CD4-positive, CD25-positive, alpha-beta regulatory T cell (primary cell): Measurements from ENCODE around the gene SECTM1. TPM values are rescaled to one million over a fixed set of nuclear protein-coding genes. Genes with fewer than 3 reads are reported as not detected.
"Not testable (repeated sequence)": the region's sequence is repeated elsewhere in the genome, so short reads cannot be mapped to it uniquely, and the experiment has no call there.

Experiments used
- ATAC-seq, 2 donors: fragments of 150-1000 bp; cut with Tn5 transposase; one replicate each; pipeline ENCODE4 v1.10.0; 2021; ENCODE audit warnings: low read depth in 2 of 2, moderate number of reproducible peaks in 2 of 2, moderate library complexity in 1 of 2
- DNase-seq, 3 donors: peaks; one replicate each; pipeline versions ENCODE4 v3.0.0 to v3.0.0-alpha.2; 2012 to 2022; ENCODE audit warnings: mixed read lengths in 1 of 3
- H3K27ac ChIP-seq: one replicate; pipeline ENCODE4 v1.7.0; 2013; ENCODE audit warnings: mild to moderate bottlenecking, low read length; ENCODE audit not compliant: insufficient read depth, poor library complexity, severe bottlenecking
- H3K27me3 ChIP-seq: one replicate; pipeline ENCODE4 v1.7.0; 2013; ENCODE audit warnings: low read length; ENCODE audit not compliant: control insufficient read depth, insufficient read depth
- H3K36me3 ChIP-seq: one replicate; pipeline ENCODE4 v1.7.0; 2013; ENCODE audit warnings: mild to moderate bottlenecking, low read length, moderate library complexity; ENCODE audit not compliant: control insufficient read depth, insufficient read depth
- H3K4me1 ChIP-seq: 2 replicates; pipeline ENCODE4 v1.7.0; 2013; ENCODE audit warnings: mild to moderate bottlenecking, low read length; ENCODE audit not compliant: insufficient read depth, control insufficient read depth, poor library complexity, severe bottlenecking
- H3K4me3 ChIP-seq: one replicate; pipeline ENCODE4 v1.7.0; 2013; ENCODE audit warnings: low read depth, mild to moderate bottlenecking, low read length, moderate library complexity
- H3K9me3 ChIP-seq, 2 experiments: 1 replicate in 1 of 2; 2 replicates in 1 of 2; pipeline ENCODE4 v1.7.0; 2013; ENCODE audit warnings: low read length in 2 of 2, mild to moderate bottlenecking in 1 of 2, moderate library complexity in 1 of 2; ENCODE audit not compliant: control insufficient read depth in 2 of 2
- H3K27ac Mint-ChIP-seq, 3 donors: one replicate each; pipeline ENCODE4 v1.8.0; 2020 to 2022; ENCODE audit warnings: mild to moderate bottlenecking in 3 of 3, mixed read lengths in 3 of 3, moderate library complexity in 2 of 3
- H3K27me3 Mint-ChIP-seq: one replicate; pipeline ENCODE4 v1.8.0; 2022; ENCODE audit warnings: mild to moderate bottlenecking, mixed read lengths
- H3K36me3 Mint-ChIP-seq: one replicate; pipeline ENCODE4 v1.8.0; 2020; ENCODE audit warnings: mixed read lengths
- H3K4me1 Mint-ChIP-seq, 4 donors: one replicate each; pipeline ENCODE4 v1.8.0; 2020 to 2022; ENCODE audit warnings: mixed read lengths in 4 of 4, mild to moderate bottlenecking in 1 of 4
- H3K4me3 Mint-ChIP-seq, 4 donors: one replicate each; pipeline ENCODE4 v1.8.0; 2020 to 2022; ENCODE audit warnings: mild to moderate bottlenecking in 4 of 4, mixed read lengths in 4 of 4, moderate library complexity in 3 of 4
- H3K9me3 Mint-ChIP-seq, 7 donors: one replicate each; pipeline ENCODE4 v1.8.0; 2020 to 2022; ENCODE audit warnings: mixed read lengths in 7 of 7, mild to moderate bottlenecking in 3 of 7, moderate library complexity in 2 of 7
- polyA plus RNA-seq, 4 donors: library from polyadenylated mRNA; unstranded; fragments of 300-500 nt; fragmentation: Illumina TruSeq; gene quantifications; one replicate each; pipeline ENCODE4 v1.2.3, GENCODE V29; 2021
- total RNA-seq: library from RNA; stranded (reverse); gene quantifications from one replicate; pipeline ENCODE4 v1.2.3, GENCODE V29; 2022

The SECTM1 gene
- total and polyA plus RNA-seq, 5 donors from 2014 or later: 0.38 to 0.91 (median 0.52) TPM

DNA sequence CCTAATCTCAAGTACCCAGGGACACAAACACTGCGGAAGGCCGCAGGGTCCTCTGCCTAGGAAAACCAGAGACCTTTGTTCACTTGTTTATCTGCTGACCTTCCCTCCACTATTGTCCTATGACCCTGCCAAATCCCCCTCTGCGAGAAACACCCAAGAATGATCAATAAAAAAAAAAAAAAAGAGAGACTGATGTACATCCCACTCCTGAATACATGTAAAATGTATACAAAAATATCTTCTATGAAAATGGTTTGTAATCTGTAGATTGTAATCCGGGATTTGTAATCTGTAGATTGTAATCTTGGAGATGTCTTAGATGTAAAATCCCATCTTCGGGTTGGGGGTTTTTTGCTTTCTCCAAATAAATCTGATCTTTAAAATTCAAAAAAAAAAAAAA lies 43.7 kb upstream of the SECTM1 start:
- H3K4me1 ChIP-seq, H3K4me3 Mint-ChIP-seq, H3K27me3 ChIP-seq, H3K27ac ChIP-seq, H3K36me3 ChIP-seq, DNase-seq, H3K9me3 ChIP-seq, H3K9me3 Mint-ChIP-seq, H3K36me3 Mint-ChIP-seq, ATAC-seq, H3K4me1 Mint-ChIP-seq, H3K4me3 ChIP-seq, H3K27ac Mint-ChIP-seq: not testable (repeated sequence)
- H3K27me3 Mint-ChIP-seq: peaks cover 45% of the 10 kb centered on the region

DNA sequence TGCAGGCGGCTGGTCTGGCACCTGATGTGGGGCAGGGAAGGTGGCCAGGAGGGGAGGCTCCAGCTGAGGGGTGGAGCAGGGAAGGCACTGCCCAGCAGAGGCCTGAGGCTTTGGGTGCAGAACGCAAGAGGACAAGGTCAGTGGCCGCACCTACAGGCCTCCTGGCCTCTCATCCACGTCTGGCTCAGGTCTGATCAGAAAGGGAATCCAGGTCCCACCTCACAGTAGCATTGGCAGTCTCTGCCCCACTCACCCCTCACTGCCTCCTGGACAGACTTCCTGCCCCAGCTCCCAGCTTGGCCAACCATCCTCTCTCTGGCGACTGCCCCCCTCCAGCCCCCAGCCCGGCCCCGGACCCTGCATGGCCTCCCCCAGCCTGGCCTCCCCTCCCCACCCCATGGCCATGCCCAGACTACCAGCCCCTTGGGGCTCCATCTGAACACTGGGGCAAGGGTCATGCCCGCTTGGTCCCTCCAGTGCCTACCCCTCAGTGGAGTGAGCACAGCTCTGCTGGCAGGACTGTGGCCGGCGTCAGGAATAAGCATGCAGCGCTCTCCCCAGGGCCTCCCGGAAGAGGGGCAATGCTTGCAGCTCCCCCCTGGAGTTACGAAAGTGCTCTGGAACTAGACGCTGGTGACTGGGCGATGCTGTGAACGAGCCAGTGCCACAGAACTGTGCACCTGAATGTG lies 42.6 kb upstream of the SECTM1 start:
- Histone ChIP-seq H3K36me3 (no peaks in the 10 kb centered on the region), H3K4me3 (no peak overlapping the region), H3K27ac (no peak overlapping the region), H3K27me3 (no peaks in the 10 kb centered on the region), H3K4me1 (peaks cover 9% of the 10 kb centered on the region), H3K9me3 (no peaks in the 10 kb centered on the region)
- DNase-seq: no peak
- Mint-ChIP-seq H3K27me3 (peaks cover 42% of the 10 kb centered on the region), H3K4me1 (peaks cover 0 to 4% (median under 1%) of the 10 kb centered on the region in 4 donors), H3K4me3 (no peak overlapping the region), H3K9me3 (no peaks in the 10 kb centered on the region), H3K36me3 (no peaks in the 10 kb centered on the region), H3K27ac (no peak overlapping the region)
- no peak for ATAC-seq

DNA sequence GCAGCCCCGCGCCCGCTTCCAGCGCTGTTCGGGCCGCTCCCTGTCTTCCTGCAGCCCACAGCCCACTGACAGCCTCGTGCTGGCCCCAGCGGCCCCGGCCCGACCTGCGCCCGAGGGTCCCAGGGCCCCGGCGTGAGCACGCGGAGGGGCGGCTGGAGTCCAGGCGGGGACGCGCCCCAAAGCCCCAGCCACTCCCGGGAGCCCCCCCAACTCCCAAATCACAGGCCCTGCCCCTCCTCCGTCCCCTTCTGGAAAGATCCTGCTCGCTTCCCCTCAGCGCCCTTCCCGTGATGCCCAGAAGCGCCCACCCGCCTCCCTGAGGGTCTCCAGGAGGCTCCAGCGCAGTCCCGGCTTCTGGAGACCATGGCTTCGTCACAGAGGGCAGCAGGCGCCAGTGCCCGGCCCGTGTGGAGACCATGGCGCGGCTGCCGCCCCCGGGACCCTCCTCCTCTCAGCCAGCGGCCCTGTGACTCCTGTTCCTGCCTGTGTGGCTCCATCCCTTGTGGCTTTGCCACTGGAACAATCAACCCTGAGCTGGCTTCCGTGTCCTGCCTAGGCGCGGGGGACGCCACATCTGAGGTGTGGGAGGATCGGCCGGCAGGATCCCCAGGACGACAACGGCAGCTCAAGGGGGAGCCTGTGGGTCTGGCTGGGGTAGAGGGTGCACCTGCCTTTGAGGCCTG lies 41.9 kb upstream of the SECTM1 start:
- Mint-ChIP-seq H3K4me1 (peaks cover 0 to 11% (median 1%) of the 10 kb centered on the region in 4 donors), H3K9me3 (no peaks in the 10 kb centered on the region), H3K4me3 (no peak overlapping the region), H3K36me3 (no peaks in the 10 kb centered on the region), H3K27ac (no peak overlapping the region), H3K27me3 (peaks cover 41% of the 10 kb centered on the region)
- H3K4me1 ChIP-seq: peaks cover 16% of the 10 kb centered on the region
- H3K9me3 ChIP-seq: no peaks in the 10 kb centered on the region
- H3K4me3 ChIP-seq: no peak overlapping the region
- no peak for ATAC-seq
- no peak overlapping the region for H3K27ac ChIP-seq
- H3K36me3 ChIP-seq: no peaks in the 10 kb centered on the region
- DNase-seq: no peak
- H3K27me3 ChIP-seq: no peaks in the 10 kb centered on the region

DNA sequence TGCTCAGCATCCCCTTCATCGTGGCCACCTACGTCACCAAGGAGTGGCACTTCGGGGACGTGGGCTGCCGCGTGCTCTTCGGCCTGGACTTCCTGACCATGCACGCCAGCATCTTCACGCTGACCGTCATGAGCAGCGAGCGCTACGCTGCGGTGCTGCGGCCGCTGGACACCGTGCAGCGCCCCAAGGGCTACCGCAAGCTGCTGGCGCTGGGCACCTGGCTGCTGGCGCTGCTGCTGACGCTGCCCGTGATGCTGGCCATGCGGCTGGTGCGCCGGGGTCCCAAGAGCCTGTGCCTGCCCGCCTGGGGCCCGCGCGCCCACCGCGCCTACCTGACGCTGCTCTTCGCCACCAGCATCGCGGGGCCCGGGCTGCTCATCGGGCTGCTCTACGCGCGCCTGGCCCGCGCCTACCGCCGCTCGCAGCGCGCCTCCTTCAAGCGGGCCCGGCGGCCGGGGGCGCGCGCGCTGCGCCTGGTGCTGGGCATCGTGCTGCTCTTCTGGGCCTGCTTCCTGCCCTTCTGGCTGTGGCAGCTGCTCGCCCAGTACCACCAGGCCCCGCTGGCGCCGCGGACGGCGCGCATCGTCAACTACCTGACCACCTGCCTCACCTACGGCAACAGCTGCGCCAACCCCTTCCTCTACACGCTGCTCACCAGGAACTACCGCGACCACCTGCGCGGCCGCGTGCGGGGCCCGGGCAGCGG lies 41.2 kb upstream of the SECTM1 start:
- Histone ChIP-seq H3K9me3 (no peaks in the 10 kb centered on the region), H3K36me3 (no peaks in the 10 kb centered on the region), H3K4me1 (peaks cover 19% of the 10 kb centered on the region), H3K4me3 (no peak overlapping the region), H3K27me3 (no peaks in the 10 kb centered on the region), H3K27ac (no peak overlapping the region)
- no peak overlapping the region for H3K27ac Mint-ChIP-seq
- peaks cover 41% of the 10 kb centered on the region for H3K27me3 Mint-ChIP-seq
- no peak for DNase-seq
- no peaks in the 10 kb centered on the region for H3K36me3 Mint-ChIP-seq
- no peak for ATAC-seq
- no peaks in the 10 kb centered on the region for H3K9me3 Mint-ChIP-seq
- no peak overlapping the region for H3K4me3 Mint-ChIP-seq
- peaks cover 0 to 13% (median 1%) of the 10 kb centered on the region in 4 donors for H3K4me1 Mint-ChIP-seq

DNA sequence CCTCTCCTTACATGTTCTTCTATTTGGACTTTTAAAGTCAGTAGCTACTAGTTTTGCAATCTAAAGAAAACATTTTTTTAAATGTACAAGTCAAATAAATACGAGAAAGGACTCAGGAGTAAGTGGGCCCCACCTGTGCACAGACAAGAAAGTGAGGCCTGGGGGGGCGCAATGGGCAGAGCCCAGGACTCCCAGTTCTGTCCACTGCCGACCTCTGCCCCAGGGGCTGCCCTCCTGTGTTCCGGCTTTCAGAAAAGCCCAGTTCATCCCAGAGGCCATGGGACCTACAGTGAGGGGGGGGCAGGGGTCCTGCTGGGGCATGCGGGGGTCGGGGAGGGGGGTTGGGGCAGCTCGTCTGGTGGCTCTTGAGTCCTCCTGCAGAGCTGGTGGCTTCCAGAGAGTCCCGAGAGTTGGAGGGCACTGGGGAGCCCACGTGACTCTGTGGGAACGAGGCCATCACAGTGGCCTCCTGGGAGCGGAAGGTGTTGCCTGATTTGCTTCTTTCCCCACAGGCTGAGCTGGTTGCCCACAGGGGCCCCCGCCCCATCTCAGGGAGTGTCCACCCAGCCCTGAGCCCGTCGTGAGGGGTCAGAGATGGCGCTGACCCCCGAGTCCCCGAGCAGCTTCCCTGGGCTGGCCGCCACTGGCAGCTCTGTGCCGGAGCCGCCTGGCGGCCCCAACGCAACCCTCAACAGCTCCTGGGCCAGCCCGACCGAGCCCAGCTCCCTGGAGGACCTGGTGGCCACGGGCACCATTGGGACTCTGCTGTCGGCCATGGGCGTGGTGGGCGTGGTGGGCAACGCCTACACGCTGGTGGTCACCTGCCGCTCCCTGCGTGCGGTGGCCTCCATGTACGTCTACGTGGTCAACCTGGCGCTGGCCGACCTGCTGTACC lies 40.4 kb upstream of the SECTM1 start:
- H3K36me3 Mint-ChIP-seq: no peaks in the 10 kb centered on the region
- no peak overlapping the region for H3K27ac Mint-ChIP-seq
- H3K9me3 ChIP-seq: no peaks in the 10 kb centered on the region
- H3K4me1 ChIP-seq: peaks cover 19% of the 10 kb centered on the region
- H3K36me3 ChIP-seq: no peaks in the 10 kb centered on the region
- peaks cover 43% of the 10 kb centered on the region for H3K27me3 Mint-ChIP-seq
- no peak overlapping the region for H3K4me3 Mint-ChIP-seq
- no peaks in the 10 kb centered on the region for H3K9me3 Mint-ChIP-seq
- no peak overlapping the region for H3K4me3 ChIP-seq
- H3K27ac ChIP-seq: no peak overlapping the region
- DNase-seq (no peak), ATAC-seq (no peak)
- no peaks in the 10 kb centered on the region for H3K27me3 ChIP-seq
- H3K4me1 Mint-ChIP-seq: peaks cover 0 to 13% (median 1%) of the 10 kb centered on the region in 4 donors

DNA sequence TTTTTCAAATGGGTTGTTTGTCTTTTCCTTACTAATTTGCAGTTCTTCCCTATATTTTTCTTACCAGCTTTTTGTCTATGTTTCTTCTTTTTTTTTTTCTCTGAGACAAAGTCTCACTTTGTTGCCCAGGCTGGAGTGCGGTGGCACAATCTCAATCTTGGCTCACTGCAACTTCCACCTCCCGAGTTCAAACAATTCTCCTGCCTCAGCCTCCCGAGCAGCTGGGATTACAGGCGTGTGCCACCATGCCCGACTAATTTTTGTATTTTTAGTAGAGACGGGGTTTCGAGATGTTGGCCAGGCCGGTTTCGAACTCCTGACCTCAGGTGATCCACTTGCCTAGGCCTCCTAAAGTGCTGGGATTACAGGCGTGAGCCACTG lies 39.5 kb upstream of the SECTM1 start:
- not testable (repeated sequence) for DNase-seq, H3K36me3 Mint-ChIP-seq, H3K27ac Mint-ChIP-seq, H3K27ac ChIP-seq, H3K9me3 Mint-ChIP-seq, H3K4me3 Mint-ChIP-seq, H3K4me3 ChIP-seq, H3K9me3 ChIP-seq, H3K27me3 ChIP-seq, ATAC-seq, H3K36me3 ChIP-seq
- Mint-ChIP-seq H3K27me3 (peaks cover 43% of the 10 kb centered on the region), H3K4me1 (peaks cover 0 to 13% (median 1%) of the 10 kb centered on the region in 4 donors)
- H3K4me1 ChIP-seq: peaks cover 19% of the 10 kb centered on the region

DNA sequence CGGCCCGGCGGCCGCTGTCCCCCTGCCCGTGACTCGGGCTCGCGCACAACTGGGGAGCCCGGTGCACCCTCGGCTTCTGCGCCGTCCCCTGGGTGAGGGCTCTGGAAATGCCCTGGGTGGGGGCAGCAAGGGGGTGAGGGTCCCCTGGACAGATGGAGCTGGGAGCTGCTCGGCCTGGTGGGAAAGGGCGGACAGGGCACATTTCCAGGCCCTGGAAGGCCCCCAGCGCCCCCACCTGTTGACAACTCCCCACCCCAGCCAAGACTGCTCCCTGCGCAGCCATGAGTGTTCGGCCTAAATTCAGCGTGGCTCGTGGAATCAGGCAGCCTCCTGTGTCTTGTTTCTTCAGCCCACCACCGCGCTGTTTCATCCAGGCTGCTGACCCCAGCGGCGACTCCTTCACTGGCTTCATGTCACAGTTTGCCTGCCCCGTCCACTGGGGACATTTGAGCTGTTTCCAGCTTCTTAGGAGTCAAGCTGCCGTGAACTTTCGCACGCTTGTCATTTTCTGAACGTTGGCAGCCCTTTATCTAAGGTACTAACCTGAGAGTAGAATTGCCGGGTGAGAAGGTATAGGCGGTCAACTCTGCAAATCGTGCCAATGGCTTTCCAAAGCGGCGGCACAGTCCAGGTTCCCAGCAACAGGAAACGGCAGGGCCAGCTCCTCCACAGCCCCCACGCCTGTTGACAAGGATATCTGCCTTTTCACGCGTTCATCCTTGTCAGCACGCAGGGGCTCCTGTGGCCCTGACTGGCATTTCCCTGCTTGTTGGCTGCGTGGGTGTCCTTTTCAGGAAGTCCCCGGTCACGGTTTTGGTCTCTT lies 38.9 kb upstream of the SECTM1 start:
- peaks cover 19% of the 10 kb centered on the region for H3K4me1 ChIP-seq
- H3K4me3 Mint-ChIP-seq: no peak overlapping the region
- H3K27me3 Mint-ChIP-seq: peaks cover 39% of the 10 kb centered on the region
- no peak overlapping the region for H3K27ac ChIP-seq
- H3K9me3 Mint-ChIP-seq: no peaks in the 10 kb centered on the region
- DNase-seq (no peak), ATAC-seq (no peak)
- H3K4me1 Mint-ChIP-seq: peaks cover 0 to 13% (median 1%) of the 10 kb centered on the region in 4 donors
- H3K27ac Mint-ChIP-seq: no peak overlapping the region
- no peak overlapping the region for H3K4me3 ChIP-seq
- no peaks in the 10 kb centered on the region for H3K36me3 Mint-ChIP-seq
- no peaks in the 10 kb centered on the region for H3K9me3 ChIP-seq
- H3K27me3 ChIP-seq: no peaks in the 10 kb centered on the region
- H3K36me3 ChIP-seq: no peaks in the 10 kb centered on the region
